HFFc6 (cell line): ENCODE measurements around the gene ZNF644. TPM values are rescaled to one million over a fixed set of nuclear protein-coding genes. Genes with fewer than 3 reads are reported as not detected.

ENCODE experiments used
- DNase-seq: peaks from one replicate; pipeline ENCODE4 v3.0.0-alpha.2; 2018
- H3K27ac Mint-ChIP-seq: 2 replicates; pipeline ENCODE4 v1.8.0; 2020; ENCODE audit warnings: mild to moderate bottlenecking, mixed read lengths
- H3K27me3 Mint-ChIP-seq: 2 replicates; pipeline ENCODE4 v1.8.0; 2021; ENCODE audit warnings: mild to moderate bottlenecking, moderate library complexity, mixed read lengths; ENCODE audit not compliant: insufficient read depth
- H3K36me3 Mint-ChIP-seq: 2 replicates; pipeline ENCODE4 v1.8.0; 2021; ENCODE audit warnings: low read depth, mixed read lengths
- H3K4me1 Mint-ChIP-seq: 2 replicates; pipeline ENCODE4 v1.8.0; 2020; ENCODE audit warnings: low read depth, mixed read lengths
- H3K4me3 Mint-ChIP-seq: 2 replicates; pipeline ENCODE4 v1.8.0; 2020; ENCODE audit warnings: mild to moderate bottlenecking, moderate library complexity, mixed read lengths
- H3K9me3 Mint-ChIP-seq: 2 replicates; pipeline ENCODE4 v1.8.0; 2020; ENCODE audit warnings: mild to moderate bottlenecking, mixed read lengths
- total RNA-seq, 6 experiments: library from RNA; stranded (reverse); fragmentation: NEBNext Ultra II Directional; extraction: Animal tissue kit (Norgen Biotek cat#: 25700); gene quantifications; 2 replicates in 1 of 6; 3 replicates in 5 of 6; pipeline ENCODE4 v1.2.3, GENCODE V29; 2021
- TF ChIP-seq, protein P1 (sequence below): fragments of 200-600 bp; sonication (generic); IDR thresholded peaks from 2 replicates; pipeline ENCODE4 v1.5.0; 2021; ENCODE audit warnings: antibody characterized with exemption, mild to moderate bottlenecking

Gene ZNF644
- total RNA-seq, 6 experiments from 2014 or later: 27.3 to 33.2 (median 30.9) TPM

DNA sequence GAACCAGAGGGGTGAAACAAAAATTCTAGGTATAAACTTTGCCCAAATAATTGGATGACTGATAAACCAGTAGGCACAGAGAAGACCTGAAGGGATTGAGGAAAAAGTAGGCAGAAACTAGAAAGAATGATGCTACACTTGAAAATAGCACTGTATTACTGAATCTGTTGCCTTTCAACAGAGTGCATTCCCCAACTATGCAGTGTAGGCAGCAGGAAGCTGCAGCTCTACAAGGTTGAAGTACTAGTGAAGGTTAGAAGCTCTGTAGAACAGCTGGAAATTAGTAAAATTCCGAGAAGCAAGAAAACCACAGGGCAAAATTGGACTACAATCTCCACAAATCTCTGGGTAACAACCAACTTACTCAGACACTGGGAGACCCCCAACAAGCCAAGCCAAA is 27.4 kb downstream of the ZNF644 start:
- Mint-ChIP-seq H3K9me3 (peaks cover 30% of the 10 kb centered on the region), H3K36me3 (peaks cover 80% of the 10 kb centered on the region), H3K27ac (no peak overlapping the region), H3K4me3 (no peak overlapping the region), H3K27me3 (no peaks in the 10 kb centered on the region), H3K4me1 (peaks cover 35% of the 10 kb centered on the region)
- TF ChIP-seq, protein P1, sequence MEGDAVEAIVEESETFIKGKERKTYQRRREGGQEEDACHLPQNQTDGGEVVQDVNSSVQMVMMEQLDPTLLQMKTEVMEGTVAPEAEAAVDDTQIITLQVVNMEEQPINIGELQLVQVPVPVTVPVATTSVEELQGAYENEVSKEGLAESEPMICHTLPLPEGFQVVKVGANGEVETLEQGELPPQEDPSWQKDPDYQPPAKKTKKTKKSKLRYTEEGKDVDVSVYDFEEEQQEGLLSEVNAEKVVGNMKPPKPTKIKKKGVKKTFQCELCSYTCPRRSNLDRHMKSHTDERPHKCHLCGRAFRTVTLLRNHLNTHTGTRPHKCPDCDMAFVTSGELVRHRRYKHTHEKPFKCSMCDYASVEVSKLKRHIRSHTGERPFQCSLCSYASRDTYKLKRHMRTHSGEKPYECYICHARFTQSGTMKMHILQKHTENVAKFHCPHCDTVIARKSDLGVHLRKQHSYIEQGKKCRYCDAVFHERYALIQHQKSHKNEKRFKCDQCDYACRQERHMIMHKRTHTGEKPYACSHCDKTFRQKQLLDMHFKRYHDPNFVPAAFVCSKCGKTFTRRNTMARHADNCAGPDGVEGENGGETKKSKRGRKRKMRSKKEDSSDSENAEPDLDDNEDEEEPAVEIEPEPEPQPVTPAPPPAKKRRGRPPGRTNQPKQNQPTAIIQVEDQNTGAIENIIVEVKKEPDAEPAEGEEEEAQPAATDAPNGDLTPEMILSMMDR: no peak
- DNase-seq: no peak

DNA sequence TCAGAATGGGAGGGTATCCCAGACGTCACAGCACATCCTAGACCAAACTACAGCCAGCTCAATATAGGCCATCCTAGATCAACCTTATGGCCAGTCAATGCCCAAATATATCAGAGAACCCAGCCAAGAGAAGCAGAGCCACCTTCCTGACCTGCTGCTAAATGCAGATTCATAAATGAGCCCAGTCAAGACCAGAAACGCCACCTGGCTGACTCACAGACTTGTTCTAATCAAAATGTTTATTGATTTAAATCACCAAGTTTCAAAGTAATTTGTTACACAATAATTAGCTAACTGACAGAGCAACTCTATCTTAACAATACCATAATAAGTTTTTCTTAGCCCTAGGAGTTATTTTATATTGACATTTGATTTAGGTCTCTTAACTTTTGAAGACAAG is 28.6 kb downstream of the ZNF644 start:
- H3K9me3 Mint-ChIP-seq: peaks cover 31% of the 10 kb centered on the region
- peaks cover 35% of the 10 kb centered on the region for H3K4me1 Mint-ChIP-seq
- no peak overlapping the region for H3K4me3 Mint-ChIP-seq
- H3K27me3 Mint-ChIP-seq: no peaks in the 10 kb centered on the region
- H3K27ac Mint-ChIP-seq: no peak overlapping the region
- DNase-seq: no peak
- TF ChIP-seq, protein P1: no peak
- H3K36me3 Mint-ChIP-seq: peaks cover 80% of the 10 kb centered on the region

DNA sequence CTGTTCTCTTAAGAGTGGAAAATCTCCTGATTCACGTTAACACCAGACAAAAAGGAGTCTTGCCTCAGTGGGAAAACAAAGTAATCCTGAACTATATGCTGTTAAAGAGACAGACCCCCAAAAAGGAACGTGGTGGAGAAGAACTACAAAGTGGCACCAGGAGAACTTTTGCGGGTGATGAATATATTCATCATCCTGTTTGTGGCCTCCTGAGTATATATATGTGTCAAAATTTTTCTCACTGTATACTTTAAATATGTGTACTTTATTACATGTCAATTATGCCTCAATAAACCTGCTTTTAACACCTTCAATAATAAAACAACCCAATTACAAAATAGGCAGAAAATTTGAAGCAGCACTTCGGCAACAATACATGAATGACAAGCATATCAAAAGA is 31.1 kb downstream of the ZNF644 start:
- TF ChIP-seq, protein P1: no peak
- DNase-seq: no peak
- Mint-ChIP-seq H3K9me3 (peaks cover 23% of the 10 kb centered on the region), H3K4me1 (peaks cover 35% of the 10 kb centered on the region), H3K4me3 (no peak overlapping the region), H3K36me3 (peaks cover 75% of the 10 kb centered on the region), H3K27me3 (no peaks in the 10 kb centered on the region), H3K27ac (no peak overlapping the region)

DNA sequence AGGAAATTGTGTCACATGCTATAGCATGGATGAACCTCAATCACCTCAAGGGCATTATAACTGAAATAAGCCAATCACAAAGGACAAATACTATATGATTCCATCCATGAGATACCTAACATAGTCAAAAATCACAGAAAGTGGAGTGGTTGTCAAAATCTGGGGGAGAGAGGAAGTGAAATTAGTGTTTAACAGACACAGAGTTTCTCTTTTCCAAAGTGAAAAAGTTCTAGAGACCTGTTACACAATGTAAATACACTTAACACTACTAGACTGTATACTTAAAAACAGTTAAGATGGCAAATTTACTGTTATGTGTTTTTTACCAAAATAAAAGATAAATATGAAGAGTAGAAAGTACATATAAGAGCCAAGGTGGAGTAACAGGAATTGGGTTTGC is 31.8 kb downstream of the ZNF644 start:
- peaks cover 28% of the 10 kb centered on the region for H3K4me1 Mint-ChIP-seq
- H3K27ac Mint-ChIP-seq: no peak overlapping the region
- TF ChIP-seq, protein P1: no peak
- peaks cover 67% of the 10 kb centered on the region for H3K36me3 Mint-ChIP-seq
- H3K27me3 Mint-ChIP-seq: no peaks in the 10 kb centered on the region
- peaks cover 15% of the 10 kb centered on the region for H3K9me3 Mint-ChIP-seq
- DNase-seq: no peak
- H3K4me3 Mint-ChIP-seq: no peak overlapping the region

DNA sequence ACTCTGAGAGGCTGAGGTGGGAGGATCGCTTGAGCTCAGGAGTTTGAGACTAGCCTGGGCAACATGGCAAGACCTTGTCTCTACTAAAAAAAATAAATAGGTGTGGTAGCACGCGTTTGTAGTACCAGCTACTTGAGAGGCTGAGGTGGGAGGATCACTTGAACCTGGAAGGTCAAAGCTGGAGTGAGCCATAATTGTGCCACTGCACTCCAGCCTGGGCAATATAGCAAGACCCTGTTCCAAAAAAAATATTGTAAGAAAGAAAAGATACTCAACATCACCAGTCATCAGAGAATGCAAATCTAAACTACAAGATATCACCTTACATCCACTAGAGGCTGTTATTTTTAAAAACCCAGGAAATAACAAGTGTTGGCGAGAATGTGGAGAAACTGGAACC is 32.5 kb downstream of the ZNF644 start:
- peaks cover 13% of the 10 kb centered on the region for H3K9me3 Mint-ChIP-seq
- H3K27ac Mint-ChIP-seq: no peak overlapping the region
- no peak overlapping the region for H3K4me3 Mint-ChIP-seq
- H3K36me3 Mint-ChIP-seq: peaks cover 61% of the 10 kb centered on the region
- DNase-seq: no peak
- no peaks in the 10 kb centered on the region for H3K27me3 Mint-ChIP-seq
- peaks cover 21% of the 10 kb centered on the region for H3K4me1 Mint-ChIP-seq
- TF ChIP-seq, protein P1: no peak

DNA sequence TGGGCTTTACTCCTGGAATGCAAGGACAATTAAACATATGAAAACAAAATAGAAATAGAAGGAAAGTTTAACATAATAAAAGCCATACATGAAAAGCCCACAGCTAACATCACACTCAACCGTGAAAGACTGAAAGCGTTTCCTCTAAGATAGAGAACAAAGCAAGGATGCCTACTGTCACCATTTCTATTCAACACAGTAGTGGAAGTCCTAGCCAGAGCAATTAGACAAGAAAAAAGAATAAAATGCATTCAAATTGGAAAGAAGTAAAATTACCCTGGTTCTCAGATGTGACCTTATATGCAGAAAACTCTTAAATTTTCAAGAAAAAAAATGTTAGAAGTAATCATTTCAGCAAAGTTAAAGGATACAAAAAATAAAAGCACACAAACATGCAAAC is 34.0 kb downstream of the ZNF644 start:
- Mint-ChIP-seq H3K4me3 (no peak overlapping the region), H3K27me3 (no peaks in the 10 kb centered on the region), H3K27ac (no peak overlapping the region), H3K4me1 (peaks cover 6% of the 10 kb centered on the region), H3K36me3 (peaks cover 59% of the 10 kb centered on the region), H3K9me3 (peaks cover 13% of the 10 kb centered on the region)
- TF ChIP-seq, protein P1: no peak
- no peak for DNase-seq
